GM03348 (cell line): ENCODE measurements around the gene PROSER2.
"Not testable (repeated sequence)": the region's sequence is repeated elsewhere in the genome, so short reads cannot be mapped to it uniquely, and the experiment has no call there.

Experiments used
- DNase-seq: peaks from one replicate; pipeline ENCODE4 v3.0.0; 2012; ENCODE audit warnings: low spot score

The PROSER2 gene

DNA sequence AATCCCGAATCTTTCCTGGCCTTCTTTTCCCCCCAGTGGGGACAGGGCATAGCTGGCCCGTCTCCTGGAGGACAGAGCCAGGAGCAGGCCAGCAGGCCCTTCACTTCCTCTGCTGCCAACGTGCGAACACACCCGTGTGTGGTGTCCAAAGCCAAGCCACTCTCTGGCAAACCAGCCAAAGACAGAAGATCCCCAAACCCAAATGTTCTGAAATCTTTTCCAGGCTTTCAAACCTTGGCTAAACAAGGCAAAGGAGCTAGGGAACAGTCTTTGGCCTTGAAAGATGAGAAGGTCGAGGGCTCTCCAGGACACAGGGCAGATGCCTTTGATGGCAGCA, 63.0 kb downstream of the PROSER2 start:
- no peak for DNase-seq

DNA sequence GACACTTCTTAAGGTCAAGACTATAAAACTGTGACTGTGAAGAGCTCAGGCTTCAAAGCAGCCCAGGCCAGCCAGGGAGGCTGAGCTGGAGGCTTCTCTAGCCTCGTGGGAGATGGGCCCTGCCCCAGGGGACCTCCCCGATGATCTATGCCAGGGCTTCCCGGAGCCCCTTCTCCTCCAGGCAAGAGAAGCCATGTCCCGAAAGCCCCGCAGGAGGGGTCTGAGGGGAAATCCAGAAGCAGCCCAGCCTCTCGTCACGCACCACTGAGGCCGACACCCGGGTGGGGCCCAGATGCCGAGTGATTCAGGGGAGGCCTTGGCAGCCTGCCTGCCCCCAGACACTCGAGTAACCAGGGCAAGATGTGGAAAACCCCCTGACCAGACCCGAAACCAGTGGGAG, 63.7 kb downstream of the PROSER2 start:
- DNase-seq = no peak

DNA sequence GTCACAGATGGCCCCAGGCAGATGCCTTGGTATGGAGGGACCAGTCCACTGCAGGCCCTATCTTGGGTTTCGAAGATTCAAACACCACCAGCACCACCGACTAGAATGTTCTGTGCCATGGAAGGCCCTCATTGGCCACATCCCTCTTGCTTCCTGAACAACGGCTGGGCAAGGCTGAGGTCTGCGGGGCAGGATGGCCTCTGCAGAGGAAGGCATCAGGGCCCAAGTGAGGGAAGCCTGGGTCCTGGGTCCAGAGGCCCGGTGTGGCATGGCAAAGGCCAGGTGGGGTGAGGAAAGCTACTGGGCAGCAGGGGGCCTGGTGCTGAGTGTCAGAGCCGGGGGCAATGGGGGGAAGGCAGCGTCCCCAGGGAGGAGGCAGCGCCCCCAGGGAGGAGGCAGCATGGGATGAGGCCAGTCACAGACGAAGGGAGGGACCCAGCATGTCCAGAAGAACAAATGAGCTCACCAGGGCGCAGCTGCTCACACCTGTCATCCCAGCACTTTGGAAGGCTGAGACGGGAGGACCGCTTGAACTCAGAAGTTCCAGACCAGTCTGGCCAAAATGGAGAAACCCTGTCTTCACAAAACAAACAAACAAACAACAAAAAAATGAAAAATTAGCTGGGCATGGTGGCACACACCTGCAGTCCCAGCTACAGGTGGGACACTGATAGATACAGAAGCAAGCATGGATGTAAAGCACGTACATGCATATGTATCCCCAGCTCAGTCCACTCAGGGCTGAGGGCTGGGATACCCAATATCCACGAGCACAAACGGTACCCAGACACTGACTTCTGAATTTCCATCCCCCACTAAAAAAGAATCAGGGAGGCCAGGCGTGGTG, 64.4 kb downstream of the PROSER2 start:
- no peak for DNase-seq

DNA sequence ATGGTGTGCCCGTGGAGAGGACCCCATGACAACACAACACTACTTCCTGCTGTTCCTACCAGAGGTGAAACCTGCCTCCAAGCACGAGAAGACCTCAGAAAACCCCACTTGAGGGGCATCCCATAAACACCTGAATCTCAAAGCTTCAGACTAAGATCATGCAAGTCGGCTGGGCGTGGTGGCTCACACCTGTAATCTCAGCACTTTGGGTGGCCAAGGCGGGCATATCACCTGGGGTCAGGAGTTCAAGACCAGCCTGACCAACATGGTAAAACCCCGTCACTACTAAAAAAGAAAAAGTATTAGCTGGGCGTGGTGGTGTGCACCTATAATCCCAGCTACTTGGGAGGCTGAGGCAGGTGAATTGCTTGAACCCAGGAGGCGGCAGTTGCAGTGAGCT, 66.1 kb downstream of the PROSER2 start:
- DNase-seq = not testable (repeated sequence)

DNA sequence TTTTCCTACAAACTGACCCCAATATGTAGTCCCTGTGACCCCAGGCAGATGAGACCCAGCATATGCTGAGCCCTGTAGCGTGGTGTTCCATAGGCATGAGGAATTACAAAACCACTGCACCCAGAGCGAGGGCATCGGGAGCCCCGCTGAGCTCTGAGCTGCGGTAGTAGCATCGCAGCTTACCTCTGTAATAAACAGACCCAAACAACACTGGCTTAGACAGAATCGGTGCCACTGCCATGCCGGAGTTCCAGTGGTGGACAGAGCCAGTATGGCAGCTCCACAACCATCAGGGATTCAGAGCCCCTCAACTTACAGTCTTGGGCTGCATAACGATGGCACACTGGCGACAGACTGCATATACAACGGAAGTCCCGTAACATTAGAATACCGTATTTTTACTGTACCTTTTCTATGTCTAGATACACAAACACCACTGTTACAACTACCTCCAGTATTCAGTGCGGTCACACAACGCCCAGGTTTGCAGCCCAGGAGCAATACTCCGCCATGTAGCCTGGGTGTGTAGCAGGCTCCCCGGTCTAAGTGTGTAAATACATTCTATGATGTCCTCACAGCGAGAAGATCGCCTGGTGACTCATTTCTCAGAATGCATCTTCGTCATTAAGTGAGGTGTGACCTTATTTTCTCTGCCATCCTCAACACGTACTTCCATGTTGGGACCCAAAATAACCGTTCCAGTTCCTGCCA, 68.8 kb downstream of the PROSER2 start:
- no peak for DNase-seq

DNA sequence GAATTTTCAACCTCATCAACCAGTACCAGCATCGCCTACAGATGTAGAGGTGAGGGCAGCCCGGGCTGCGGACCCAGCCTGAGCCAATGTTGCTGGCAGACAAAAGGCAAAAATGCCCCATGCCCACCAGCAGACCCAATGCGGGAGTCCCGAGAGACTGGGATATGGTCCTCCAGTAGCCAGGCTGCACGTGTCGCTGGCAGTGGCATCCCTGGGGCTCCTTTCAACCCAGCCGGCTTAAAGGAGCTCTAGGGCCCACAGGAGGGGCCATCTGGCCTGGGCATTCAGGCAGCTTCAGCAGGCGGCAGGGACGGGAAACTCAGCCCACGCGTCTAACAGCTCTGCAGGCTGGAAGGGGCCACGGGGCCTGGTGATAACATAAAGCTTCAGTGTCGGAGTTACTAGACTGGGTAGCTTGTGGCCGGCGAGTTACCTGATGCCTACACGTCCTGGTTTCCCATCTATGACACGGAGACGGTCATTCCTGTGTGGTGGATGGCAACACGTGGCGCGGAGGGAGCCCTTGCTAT, 70.7 kb downstream of the PROSER2 start:
- DNase-seq = no peak

DNA sequence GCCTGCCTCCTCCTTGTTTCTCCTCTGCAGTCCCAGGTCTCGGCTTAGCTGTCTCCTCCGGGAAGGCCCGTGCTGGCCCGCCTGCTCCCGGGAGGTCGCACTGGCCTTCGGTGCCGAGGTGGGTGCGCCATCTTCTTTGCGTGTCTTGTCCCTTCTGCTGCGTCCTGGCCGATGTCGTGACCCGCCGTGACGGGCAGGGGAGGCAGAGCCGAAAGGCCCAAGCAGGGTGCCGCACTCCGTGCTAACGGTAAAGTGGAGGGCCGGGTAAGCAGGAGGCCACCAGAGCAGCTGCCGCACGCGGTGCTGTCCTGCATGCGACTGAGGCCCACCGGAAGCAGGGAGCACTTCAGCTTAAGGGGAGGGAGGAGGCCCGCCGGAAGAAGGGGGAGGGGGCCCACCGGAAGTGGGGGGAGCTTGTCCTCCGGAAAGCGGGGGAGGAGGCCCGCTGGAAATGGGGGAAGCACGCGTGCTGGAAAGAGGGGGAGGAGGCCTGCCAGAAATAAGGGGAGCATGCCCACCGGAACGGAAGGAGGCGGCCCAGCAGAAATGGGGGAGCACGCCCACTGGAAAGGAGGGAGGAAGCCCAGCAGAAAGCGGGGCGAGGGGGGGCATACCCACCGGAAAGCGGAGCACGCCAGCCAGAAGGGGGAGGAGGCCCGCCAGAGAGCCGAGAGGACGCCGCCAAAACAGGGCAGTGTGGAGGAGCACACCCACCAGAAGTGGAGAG, 71.4 kb downstream of the PROSER2 start:
- DNase-seq = no peak

DNA sequence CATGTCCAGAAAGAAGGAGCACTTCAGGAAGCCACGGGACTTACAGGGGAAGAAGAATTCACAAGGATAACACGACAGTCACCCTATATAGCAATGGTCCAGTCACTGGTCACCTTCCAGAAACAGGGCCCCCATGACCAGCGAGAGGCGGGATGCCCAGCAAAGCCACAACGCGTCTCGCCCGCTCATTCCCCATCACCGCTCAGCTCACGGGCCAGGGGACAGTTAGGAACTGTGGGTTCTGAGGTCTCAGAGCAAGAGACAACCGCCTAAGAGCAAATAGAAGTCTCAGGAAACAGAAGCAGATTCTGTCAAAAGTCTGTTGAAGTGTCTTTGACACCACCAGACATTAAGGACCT, 71.9 kb downstream of the PROSER2 start:
- DNase-seq = no peak

DNA sequence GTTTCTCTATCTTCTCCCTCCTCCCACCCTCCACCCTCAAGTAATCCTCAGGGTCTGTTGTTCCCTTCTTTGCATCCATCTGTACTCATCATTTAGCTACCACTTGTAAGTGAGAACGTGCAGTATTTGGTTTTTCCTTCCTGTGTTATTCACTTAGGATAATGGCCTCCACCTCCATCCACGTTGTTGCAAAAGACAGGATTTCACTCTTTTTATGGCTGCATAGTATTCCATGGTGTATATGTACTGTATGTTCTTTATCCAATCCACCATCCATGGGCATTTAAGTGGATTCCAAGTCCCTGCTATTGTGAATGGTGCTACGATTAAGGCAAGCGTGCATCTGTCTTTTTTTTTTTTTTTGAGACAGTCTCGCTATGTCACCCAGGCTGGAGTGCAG, 72.4 kb downstream of the PROSER2 start:
- no peak for DNase-seq

DNA sequence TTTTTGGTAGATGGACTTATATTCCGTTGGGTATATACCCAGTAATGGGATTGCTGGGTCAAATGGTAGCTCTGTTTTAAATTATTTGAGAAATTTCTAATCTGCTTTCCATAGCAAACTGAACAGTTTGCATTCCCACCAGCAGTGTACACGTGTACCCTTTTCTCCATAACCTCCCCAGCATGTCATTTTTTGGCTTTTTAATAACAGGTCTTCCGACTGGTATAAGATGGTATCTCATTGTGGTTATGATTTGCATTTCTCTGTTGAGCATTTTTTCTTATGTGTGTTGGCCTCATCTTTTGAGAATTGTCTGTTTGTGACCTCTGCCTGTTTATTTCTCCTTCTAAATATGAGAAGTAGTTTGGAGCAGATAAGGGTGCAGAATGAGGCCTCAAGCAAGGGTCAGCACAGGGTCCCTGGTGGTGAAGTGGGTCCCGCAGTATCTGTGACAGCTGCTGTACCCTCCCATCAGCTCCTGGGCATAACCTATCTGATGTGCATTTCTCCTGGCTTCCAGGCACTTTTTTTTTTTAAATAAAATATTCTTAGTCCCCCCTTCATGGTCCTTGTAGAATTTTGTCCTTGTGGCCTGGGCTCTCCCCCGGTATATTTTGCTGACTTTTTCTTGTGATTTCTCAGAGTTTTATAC, 73.5 kb downstream of the PROSER2 start:
- DNase-seq = no peak

DNA sequence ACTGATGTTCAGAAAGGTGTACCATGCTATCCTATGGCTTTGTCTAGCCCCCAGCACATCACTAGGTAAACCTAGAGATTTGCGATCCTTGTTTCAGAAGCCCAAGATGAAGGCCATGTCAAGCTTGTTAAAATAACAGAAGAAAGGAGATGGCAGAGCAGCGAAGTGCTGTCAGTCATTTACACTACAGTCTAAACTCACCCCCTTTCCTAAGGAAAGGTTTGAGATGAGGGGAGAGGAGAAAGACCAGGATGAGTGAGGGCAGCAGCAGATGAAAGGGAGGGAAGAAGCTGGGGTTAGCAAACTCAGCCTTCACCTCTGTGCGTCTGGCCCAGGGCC, 74.8 kb downstream of the PROSER2 start:
- no peak for DNase-seq

DNA sequence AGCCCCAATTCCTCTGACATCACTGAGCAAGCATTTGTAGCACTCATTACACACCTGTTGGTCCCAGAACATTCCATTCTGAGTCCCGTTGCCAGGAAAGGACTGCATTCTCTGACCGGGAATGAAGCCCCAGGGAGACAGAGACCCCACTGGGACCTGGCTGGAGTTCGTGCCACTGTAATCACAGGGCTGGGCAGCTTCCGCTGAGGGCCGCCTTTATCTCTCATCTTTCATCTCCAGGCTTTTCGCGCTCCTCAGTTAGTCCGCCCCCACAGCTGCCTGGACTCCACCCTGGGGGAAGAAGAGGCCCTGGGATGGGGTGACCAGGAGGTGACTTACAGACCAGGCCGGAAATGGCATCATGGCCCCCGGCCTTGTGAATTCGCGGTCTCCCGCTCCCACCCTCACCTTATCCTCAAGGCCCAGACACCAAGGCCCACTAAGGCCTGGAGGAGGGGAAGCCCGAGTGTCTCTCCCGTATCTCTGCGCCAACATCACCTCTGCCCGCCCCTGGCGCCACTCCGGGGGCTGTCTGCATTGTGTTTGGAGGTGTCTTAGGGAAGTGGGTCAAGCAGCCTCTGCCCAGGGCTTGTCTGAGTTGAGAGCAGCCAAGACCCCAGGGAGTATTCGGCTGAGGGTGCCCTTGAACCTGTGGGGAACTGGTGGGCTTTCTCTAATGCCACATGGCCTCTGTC, 75.4 kb downstream of the PROSER2 start:
- DNase-seq = no peak

DNA sequence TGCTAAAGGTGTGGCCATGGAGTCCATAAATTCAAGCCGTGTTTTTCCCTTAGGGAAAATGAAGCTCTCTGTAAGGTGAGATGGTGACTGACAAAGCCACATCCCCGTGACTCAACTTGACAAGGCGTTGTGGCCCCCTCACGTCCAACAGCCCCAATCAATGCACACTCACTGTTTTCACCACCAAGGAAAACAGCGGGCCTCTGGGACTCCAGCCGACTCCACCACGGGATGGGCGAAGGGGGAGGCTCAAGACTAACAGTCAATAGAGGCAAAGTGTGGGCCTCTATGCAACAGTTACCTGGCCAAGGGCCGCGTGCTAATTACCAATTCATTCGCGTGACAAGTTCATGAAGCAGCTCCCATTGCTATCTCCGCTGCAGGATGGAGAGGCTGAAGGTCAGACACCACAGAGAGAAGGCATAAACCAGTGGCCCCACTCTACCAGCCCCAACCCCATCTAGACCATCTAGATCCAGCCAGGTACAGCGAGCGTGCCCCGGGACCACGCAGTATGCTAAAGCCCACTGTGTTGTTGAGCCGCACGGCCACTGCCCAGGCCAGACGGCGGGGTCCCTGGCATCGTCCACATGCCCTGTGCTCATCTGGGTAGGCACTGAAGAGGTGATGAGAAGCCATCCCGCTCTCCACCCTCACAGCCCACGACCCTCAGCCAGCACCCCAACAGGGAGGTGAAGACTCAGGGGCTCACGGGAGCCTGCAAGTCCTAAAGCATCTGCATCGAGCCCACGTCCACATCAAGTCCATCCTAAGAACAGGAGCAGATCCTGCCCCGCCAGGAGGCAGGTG, 76.1 kb downstream of the PROSER2 start:
- DNase-seq = no peak

DNA sequence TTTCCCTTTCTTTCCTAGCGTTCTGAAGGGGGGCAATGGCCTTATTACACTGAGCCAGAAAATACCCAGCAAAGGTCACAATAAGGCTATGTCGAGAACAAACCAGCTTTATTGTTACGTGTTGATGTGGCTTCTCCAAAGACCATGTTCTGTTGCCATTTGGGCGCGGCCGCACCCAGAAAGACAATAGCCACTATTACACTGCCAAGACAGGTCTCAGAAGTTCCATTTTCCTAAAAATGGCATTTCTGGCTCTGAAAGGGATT, 77.8 kb downstream of the PROSER2 start:
- no peak for DNase-seq

DNA sequence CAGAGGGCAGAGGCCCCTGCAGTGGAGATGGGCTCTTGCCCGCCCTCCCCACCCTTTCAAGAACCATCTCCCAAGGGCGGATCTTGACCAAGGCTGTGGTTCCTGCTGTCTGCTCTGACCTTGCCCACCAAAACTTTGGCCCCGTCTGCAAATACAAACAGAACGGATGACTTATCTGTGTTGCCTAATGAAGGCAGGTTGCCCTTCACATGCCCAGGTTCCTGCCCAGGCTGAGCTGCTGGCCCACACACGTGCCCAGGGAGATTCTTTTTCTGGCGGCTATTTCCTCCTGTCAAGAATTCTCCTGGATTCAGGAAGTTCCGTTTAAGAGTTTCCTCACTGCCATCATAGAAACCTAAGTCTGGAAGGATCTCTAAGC, 78.3 kb downstream of the PROSER2 start:
- no peak for DNase-seq

DNA sequence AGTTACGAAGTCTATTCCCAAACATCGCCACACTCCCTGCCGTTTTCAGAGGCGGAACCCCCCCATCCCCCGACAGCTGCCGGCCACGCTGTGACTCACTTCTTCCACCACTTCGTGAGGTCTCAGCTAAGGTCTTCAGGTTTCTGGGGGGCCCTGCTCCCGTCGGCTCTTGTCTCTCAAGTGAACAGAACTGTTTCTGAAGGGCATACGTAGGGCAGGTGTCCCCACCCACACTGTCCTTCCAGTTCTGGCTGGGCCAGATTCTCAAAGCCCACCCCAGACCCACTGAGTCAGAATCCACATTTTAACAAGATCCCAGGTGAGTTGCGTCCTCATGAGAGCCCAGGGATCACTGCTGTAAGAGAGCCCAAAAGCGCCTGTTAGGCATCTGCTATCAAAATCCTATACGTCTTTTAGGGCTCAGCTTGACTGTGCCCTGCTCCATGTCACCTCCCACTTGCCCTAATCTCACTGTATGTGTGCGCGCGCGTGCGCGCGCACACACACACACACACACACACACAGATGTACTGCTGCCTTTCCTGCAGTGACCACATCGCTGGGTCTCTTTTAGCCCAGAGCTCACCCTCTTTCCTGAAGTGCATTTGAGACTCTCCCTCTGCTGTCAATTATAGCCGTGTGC, 78.8 kb downstream of the PROSER2 start:
- no peak for DNase-seq

DNA sequence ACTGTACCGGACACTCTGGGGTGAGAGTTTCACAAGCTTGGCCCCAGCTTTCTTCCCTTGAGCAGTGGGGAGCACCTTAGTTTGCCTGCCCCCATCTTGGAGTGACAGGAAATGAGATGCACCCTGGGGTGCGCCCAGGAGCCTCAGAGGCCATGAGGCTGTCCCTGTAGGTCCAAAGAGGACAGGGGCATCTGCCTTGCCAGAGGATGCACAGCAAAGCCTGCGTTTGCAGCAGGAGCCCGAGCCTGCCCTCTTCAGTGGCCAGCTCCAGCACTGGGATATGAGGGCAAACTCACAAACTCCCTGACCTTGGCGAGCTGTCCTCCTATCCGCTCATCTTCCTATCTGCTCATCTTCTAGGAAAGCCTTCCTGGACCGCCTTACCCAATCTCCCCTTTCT, 79.5 kb downstream of the PROSER2 start:
- DNase-seq = no peak

DNA sequence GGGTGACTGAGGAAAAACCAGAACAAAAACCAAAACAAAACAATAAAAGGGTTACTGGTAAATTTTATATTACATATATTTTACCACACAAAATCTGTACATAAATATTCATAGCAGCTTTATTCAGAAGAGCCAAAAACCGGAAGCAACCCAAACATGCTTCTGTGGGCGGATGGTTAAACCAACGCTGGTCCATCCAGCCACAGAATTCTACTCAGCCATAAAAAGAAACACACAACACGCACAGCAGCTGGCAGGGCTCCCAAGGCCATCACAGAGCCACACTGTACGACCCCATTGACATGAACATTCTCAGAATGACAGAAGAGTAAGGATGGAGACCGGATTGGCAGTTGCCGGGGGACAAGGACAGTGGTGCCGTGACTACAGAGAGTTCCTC, 83.6 kb downstream of the PROSER2 start:
- no peak for DNase-seq

DNA sequence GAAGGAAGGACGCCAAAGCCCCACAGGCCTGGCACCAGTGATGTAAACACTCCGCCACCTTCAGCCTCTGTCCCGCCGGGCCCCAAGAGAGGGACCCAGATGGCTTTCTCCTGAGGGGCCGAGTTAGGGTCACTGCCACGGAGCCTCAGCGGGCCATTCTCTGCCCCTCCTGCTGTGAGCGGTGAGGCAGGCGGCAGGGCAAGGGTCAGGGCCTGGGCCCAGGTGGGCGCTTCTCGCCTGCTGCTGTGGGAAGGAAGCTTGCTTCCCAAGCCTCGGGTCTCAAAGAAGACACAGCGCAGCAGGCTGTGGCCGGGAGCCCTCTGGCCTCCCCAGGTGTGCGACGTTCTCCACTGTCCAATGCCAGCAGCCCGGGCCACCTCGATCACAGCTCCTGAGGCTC, 84.8 kb downstream of the PROSER2 start:
- DNase-seq = no peak

DNA sequence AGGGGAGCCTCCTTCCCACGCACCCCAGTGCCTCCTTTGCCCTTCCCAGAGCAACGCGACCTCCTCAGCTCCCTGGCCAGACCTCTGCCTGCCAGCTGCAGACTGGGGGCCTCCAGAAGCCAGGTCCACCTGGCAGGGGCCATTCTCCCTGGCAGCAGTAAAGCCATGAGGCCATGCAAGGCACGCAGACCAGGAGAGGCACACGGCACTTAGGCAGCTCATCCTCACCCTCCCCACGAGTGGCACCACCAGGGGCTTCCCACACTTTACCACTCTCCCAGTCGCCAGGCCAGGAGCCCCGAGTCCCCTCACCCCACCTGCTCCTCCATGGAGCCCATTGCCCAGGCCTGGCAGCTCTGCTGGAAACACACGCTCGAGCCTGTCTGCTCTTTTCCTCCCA, 85.4 kb downstream of the PROSER2 start:
- DNase-seq = no peak

DNA sequence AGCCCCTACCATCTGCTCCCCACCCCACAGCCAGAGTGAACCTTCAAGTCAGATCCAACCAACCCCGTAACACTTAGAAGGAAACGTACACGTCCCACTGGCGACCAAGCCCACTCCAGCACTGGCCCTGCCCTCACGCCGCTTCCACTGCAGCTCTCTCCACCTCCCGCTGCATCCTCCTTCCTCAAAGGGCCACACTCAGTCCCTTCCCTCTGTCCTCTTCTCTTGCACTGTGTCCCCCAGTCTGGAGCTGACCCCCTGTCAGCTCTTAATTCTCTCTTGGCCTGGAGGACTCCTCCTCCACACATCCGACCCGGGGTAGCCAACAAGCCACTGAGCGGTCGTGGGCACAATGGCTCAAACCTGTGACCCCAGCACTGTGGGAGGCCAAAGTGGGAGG, 85.8 kb downstream of the PROSER2 start:
- DNase-seq = no peak
